Stimulated activated CD4-positive, alpha-beta T cell treated with anti-CD3 and anti-CD28 coated beads, Interleukin-12 subunit alpha, Interleukin-12 subunit beta, amount 100 ng/mL, for 4 hours (primary cell): Measurements from ENCODE around the gene PPP2R3C.
"Not testable (repeated sequence)": the region's sequence is repeated elsewhere in the genome, so short reads cannot be mapped to it uniquely, and the experiment has no call there.

Source experiments
- DNase-seq: peaks from one replicate; pipeline ENCODE4 v3.0.0-alpha.2; 2020

PPP2R3C gene

GRCh38 chr14:35121887-35122695, at the start of gene PPP2R3C, which contains the start of gene PRORP:
Gene PPP2R3C, minus strand, starts transcription at chr14:35121990. Its CDS starts 31 bp downstream, at chr14:35121959.
Gene PRORP, plus strand, starts transcription at chr14:35122552. Its CDS starts 694 bp downstream, at chr14:35123246.
- DNase-seq, result peak; percentile 76

DNA sequence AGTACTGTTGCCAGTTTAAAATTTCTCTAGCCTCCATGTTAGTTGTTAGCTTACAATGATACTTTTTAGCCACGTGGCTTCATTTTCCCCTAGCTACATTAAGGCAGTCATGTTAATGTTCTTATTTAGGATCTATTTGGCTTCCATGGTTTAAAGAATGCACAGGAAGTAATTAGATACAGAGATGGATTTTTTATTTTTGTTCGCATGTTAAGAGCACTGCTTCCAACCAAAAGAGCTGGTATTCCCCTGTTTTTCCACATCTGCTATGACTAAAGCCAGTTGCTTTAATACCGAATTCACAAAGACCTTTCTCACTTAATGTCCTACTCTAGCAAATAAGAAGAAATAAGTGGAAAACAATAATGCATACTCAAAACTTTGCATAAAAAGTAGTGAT, 45.7 kb upstream of the PPP2R3C start:
- no peak for DNase-seq

- DNase-seq, result no peak
These were observed 43.1 kb upstream of the PPP2R3C start for GRCh38 chr14:35164849-35165248.

GRCh38 chr14:35163384-35163783, 41.6 kb upstream of the PPP2R3C start:
- DNase-seq, result no peak

- no peak for DNase-seq
These were observed 39.4 kb upstream of the PPP2R3C start for GRCh38 chr14:35161231-35161630.

- no peak for DNase-seq
These were observed 38.1 kb upstream of the PPP2R3C start for GRCh38 chr14:35159742-35160409.

GRCh38 chr14:35158951-35159653, 37.3 kb upstream of the PPP2R3C start:
- DNase-seq, result no peak

- no peak for DNase-seq
These were observed 36.7 kb upstream of the PPP2R3C start for GRCh38 chr14:35158491-35158890.

DNA sequence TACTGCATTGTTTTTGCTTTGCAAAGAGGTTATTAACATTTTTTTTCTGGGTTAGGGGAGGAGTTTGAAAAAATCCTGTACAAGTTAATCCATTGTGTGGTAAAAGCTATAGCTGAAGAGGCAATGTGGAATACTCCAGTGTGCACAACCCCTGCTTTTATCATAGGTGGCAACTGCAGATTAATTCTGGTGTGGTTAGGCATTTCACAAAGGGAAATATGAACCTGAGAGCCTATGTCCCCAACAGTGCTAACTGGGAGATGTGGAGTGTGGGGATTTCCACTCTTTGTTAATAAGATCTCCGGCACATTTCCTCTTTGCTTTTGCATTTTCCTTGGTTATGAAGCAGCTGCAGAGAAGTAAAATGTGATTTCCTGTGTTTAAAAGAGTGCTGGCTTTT, 34.2 kb upstream of the PPP2R3C start:
- DNase-seq, result no peak

- DNase-seq, result no peak
These were observed 32.2 kb upstream of the PPP2R3C start for GRCh38 chr14:35154016-35154415.

DNA sequence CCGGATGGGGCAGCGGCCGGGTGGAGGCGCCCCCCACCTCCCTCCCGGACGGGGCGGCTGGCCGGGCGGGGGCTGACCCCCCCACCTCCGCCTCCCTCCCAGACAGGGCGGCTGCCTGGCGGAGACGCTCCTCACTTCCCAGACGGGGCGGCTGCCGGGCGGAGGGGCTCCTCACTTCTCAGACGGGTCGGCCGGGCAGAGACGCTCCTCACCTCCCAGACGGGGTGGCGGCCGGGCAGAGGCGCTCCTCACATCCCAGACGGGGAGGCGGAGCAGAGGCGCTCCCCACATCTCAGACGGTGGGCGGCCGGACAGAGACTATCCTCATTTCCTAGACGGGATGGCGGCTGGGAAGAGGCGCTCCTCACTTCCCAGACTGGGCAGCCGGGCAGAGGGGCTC, 30.7 kb upstream of the PPP2R3C start:
- not testable (repeated sequence) for DNase-seq

GRCh38 chr14:35149239-35149638, 27.4 kb upstream of the PPP2R3C start:
- no peak for DNase-seq

DNA sequence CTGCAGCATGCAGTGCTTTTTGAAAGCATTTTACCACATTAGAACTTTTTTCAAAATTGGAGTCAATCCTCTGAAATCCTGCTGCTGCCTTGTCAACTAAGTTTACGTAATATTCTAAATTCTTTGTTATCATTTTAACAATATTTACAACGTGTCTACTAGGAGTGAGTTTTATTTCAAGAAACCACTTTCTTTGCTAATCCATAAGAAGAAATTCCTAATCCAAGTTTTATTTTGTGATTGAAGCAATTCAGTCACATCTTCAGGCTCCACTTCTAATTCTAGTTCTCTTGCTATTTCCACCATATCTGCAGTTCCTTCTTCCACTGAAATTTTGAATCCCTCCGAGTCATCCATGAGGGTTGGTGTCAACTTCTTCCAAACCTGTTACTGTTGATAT, 25.9 kb upstream of the PPP2R3C start:
- no peak for DNase-seq

- no peak for DNase-seq
These were observed 25.4 kb upstream of the PPP2R3C start for GRCh38 chr14:35147186-35147585.

GRCh38 chr14:35146711-35147149, 24.9 kb upstream of the PPP2R3C start:
- DNase-seq, result no peak

DNA sequence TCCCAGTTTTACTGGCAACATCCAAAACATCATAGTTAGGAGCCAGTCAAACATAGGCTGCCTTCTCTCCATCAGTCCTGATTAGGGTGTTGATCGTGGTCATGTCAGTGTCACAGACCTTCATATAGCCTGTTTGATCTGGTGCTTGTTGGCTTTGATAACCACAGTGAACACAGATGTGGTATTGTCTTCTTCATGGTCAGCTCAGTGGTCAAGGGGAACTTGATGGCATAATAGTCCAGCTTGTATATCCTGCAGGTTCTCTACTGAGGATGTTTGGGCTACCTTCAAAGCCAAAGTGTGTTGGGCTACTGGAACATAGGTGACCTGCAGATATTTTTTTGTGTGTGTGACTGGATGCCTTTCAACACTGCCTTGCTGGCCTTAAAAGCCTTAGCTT, 22.2 kb upstream of the PPP2R3C start:
- DNase-seq, result no peak

GRCh38 chr14:35140718-35141581, 19.2 kb upstream of the PPP2R3C start:
- no peak for DNase-seq

DNA sequence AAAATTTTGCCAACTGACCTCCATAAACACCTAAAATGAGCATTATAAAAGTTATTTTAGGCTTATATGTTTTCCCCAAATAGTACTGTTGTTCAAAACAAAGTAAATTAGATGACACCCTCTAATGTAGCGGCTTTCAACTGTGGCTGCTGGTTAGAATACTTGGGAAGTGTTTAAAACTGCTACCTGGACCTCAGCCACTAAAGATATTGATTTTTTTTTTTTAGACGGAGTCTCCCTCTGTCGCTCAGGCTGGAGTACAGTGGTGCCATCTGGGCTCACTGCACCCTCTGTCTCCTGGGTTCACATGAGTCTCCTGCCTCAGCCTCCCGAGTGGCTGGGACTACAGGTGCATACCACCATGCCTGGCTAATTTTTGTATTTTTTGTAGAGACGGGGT, 16.8 kb upstream of the PPP2R3C start:
- DNase-seq, result no peak

DNA sequence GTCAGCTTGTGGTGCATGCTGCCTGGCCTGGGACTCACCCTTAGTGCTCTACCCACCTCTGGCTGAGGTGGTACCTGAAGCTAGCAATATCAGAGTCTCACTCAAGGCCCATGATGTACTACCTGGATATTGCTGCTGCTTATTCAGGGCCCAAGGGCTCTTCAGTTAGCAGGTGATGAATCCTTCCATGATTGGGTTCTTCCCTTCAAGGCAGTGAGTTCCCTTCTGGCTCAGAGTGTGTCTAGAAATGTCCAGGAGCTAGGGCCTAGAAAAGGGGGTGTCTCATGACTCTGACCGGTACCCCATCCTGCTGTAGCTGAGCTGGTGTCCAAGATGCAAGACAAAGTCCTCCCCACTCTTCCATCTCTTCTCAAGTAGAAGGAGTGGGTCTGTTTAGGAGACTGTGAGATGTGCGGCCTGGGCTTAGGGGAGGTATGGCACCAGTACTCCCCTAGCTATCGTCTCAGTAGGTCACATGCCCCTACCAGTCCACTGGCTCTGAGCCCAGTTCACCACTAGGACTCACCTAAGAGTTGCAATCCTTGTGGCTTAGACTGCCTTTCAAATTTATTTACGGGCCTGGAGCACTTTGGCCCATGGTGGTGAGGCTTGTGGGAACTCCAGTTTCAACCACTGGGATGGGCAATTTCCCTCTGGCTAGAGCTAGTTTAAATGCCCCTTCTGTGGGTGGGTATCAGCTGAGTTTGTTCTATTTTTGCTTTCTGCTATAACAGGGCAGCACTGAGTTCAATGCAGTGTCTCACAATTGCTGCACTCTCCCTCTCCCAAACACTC, 12.7 kb upstream of the PPP2R3C start:
- DNase-seq, result no peak

DNA sequence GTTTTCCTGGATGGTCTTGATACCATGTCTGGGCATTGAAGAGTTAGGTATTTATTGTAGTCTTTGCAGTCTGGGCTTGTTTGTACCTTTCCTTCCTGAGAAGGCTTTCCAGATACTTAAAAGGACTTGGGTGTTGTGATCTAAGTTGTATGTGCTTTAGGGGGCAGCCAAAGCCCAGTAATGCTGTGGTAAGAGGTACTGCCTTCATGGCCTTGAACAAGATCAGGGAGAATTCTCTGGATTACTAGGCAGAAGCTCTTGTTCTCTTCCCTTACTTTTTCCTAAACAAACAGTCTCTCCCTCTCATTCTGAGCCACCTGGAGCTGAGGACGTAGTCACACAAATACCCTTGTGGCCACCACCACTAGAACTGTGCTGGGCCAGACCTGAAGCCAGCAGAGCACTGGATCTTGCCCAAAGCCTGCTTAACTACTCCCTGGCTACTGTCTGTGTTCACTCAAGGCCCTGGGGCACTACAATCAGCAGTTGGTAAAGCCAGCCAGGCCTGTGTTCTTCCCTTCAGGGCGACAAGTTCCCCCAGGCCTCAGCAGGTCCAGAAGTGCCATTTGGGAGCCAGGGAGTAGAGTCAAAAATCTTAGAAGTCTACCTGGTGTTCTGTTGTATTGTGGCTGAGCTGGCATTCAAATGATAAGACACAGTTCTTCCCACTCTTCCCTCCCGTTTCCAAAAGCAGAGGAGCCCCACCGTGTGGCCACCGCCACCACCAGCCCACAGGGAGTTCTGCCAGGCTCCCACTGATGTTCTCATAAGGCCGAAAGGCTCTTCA, 11.9 kb upstream of the PPP2R3C start:
- no peak for DNase-seq

DNA sequence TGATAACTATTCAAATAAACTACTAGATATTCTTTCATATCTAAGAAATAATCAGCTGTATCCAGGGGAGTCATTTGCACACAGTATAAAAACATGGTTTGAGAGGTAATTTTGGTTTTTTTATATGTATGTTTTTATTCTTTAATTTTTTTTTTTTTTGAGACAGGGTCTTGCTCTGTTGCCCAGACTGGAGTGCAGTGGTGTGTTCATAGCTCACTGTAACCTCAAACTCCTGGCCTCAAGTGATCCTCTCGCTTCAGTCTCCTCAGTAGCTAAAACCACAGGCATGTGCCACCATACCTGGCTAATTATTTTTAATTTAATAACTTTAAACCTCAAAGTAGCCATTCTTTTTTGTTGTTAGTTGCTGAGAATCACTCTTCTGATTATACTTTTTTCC, 2.3 kb upstream of the PPP2R3C start:
- DNase-seq, result no peak
